ENCODE measurements around the gene SMIM24.

The SMIM24 gene

GRCh38 chr19:3441089-3441985 is 39.0 kb downstream of the SMIM24 start:
- DNase-seq (ENCODE audit: extremely low spot score): no peak
- TF ChIP-seq, protein P1, sequence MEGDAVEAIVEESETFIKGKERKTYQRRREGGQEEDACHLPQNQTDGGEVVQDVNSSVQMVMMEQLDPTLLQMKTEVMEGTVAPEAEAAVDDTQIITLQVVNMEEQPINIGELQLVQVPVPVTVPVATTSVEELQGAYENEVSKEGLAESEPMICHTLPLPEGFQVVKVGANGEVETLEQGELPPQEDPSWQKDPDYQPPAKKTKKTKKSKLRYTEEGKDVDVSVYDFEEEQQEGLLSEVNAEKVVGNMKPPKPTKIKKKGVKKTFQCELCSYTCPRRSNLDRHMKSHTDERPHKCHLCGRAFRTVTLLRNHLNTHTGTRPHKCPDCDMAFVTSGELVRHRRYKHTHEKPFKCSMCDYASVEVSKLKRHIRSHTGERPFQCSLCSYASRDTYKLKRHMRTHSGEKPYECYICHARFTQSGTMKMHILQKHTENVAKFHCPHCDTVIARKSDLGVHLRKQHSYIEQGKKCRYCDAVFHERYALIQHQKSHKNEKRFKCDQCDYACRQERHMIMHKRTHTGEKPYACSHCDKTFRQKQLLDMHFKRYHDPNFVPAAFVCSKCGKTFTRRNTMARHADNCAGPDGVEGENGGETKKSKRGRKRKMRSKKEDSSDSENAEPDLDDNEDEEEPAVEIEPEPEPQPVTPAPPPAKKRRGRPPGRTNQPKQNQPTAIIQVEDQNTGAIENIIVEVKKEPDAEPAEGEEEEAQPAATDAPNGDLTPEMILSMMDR (IDR thresholded peaks at IDR 0.05; ENCODE audit: control extremely low read depth, extremely low read depth, low read depth, missing control alignments): no peak
- ChIA-PET POLR2A (no interaction called here), CTCF (interaction anchor here (0.8 to 6.5 kb wide), 3 partner anchors 12 to 136 kb away, joined by 3 to 37 read pairs (median 9); no protein-coding TSS in a partner anchor)

DNA sequence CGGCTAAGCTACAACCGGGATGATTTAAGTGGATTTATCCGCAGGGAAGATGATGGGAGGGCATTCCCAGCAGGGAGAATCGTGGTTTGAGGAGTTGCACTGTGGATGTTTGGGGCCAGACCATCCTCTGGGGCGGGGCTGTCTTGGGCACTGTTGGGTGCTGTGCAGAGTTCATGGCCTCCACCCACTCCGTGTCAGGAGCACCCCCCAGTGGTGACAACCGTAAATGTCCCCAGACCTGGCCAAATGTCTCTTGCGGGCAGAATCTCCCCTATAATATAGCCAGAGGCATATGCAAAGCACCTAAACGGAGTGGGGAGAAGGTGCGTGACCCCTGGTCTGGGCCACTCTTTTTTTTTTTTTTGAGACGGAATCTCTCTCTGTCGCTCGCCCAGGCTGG is 40.2 kb downstream of the SMIM24 start:
- TF ChIP-seq, protein P1 (IDR thresholded peaks at IDR 0.05; ENCODE audit: control extremely low read depth, extremely low read depth, low read depth, missing control alignments): peak; percentile 42
- peak; percentile 75 for DNase-seq (ENCODE audit: extremely low spot score)

GRCh38 chr19:3434630-3435553 is 45.4 kb downstream of the SMIM24 start:
- CTCF ChIA-PET: interaction anchor here (1.0 to 1.4 kb wide), 4 partner anchors 60 to 130 kb away, joined by 3 read pairs; no protein-coding TSS in a partner anchor
- TF ChIP-seq, protein P1 (IDR thresholded peaks at IDR 0.05; ENCODE audit: control extremely low read depth, extremely low read depth, low read depth, missing control alignments): no peak
- POLR2A ChIA-PET: no interaction called here
- peak; percentile 98 for DNase-seq (ENCODE audit: extremely low spot score)

More for the DNA sequence above, 40.2 kb downstream of the SMIM24 start:
- ChIA-PET CTCF (interaction anchor here (0.7 to 6.5 kb wide), 4 partner anchors 11 to 135 kb away, joined by 3 to 37 read pairs (median 9); no protein-coding TSS in a partner anchor), POLR2A (interaction anchor here (0.6 kb wide), 1 partner anchor 64 kb away, joined by 10 read pairs; no protein-coding TSS in a partner anchor)

DNA sequence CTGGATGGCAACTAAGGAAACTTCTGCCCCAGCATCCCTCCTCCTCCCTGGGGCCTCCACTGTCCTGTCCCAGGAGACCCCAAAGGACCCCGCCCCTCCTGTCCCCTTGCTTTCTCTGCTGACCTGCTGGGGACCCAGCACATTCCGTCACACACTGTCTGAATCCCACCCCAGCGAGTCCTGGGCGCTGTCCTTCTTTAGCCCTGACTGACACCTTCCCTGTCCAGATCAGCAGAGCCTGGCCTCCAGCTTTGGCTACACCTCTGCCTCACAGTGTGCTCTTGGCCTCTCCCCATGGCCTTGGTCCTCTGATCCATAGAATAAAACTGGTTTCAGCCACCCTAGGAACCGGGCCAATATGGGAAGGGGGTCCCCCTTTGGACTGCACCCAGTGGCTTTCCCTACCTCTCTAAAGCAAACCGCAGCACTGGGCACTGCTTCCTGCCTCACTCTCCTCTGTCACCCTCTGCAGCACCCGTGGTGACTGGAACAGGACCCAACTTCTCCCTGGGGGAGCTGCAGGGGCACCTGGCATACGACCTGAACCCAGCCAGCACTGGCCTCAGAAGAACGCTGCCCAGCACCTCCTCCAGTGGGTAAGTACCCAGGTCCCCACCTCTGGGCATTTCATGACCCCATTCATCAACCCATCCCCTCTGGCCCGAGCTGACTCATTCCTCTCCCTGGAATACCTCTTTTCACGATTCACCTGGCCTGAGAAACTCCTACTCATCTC is 46.4 kb downstream of the SMIM24 start:
- ChIA-PET CTCF (interaction anchor here (1.0 to 5.8 kb wide), 6 partner anchors 61 to 130 kb away, joined by 3 to 70 read pairs (median 3); no protein-coding TSS in a partner anchor), POLR2A (no interaction called here)
- no peak for DNase-seq (ENCODE audit: extremely low spot score)
- TF ChIP-seq, protein P1 (IDR thresholded peaks at IDR 0.05; ENCODE audit: control extremely low read depth, extremely low read depth, low read depth, missing control alignments): no peak

DNA sequence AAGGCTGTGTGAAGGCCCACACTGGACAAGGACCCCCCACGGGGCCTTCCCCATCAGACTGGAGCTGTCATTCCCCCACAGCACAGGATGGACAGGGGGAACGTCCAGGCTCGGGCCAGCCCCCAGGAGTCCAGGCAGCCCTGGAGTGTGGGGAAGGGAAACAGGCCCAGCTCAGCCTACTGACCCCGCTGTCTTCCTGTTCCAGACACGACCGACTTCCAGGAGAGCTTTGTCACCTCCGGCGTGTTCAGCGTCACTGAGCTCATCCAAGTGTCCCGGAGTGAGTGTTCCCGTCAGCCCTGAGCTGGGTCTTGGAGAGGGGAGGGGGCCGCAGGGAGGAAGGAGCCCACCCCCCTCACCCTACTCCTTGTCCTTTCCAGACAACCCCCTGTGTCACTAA is 47.0 kb downstream of the SMIM24 start:
- TF ChIP-seq, protein P1 (IDR thresholded peaks at IDR 0.05; ENCODE audit: control extremely low read depth, extremely low read depth, low read depth, missing control alignments): no peak
- ChIA-PET POLR2A (no interaction called here), CTCF (interaction anchor here (1.0 to 5.8 kb wide), 2 partner anchors 106 to 128 kb away, joined by 3 to 70 read pairs; no protein-coding TSS in a partner anchor)
- no peak for DNase-seq (ENCODE audit: extremely low spot score)
